Lung (tissue), 12 donors: ENCODE results near the gene RASSF8. TPM values are rescaled to one million over a fixed set of nuclear protein-coding genes. Genes with fewer than 3 reads are reported as not detected.

Source experiments
- ATAC-seq: fragments of 200-7000 bp; cut with Tn5 transposase; one replicate; pipeline ENCODE4 v1.9.1; 2020; ENCODE audit warnings: moderate number of reproducible peaks; ENCODE audit not compliant: insufficient read depth, low FRiP score
- DNase-seq, 3 donors: peaks; one replicate each; pipeline ENCODE4 v3.0.0-alpha.2; 2013 to 2017
- H3K27ac ChIP-seq, 2 donors: one replicate each; pipeline ENCODE4 v1.5.1; 2013; ENCODE audit warnings: mild to moderate bottlenecking in 2 of 2, moderate library complexity in 2 of 2, control low read depth in 1 of 2, inconsistent platforms in 1 of 2, low read depth in 1 of 2, low read length in 1 of 2
- H3K27me3 ChIP-seq, 3 donors: one replicate each; pipeline ENCODE4 v1.5.1; 2013; ENCODE audit warnings: low read length in 2 of 3; ENCODE audit not compliant: control insufficient read depth in 3 of 3, insufficient read depth in 3 of 3
- H3K36me3 ChIP-seq, 4 donors: one replicate each; pipeline ENCODE4 v1.5.1; 2013; ENCODE audit warnings: low read length in 4 of 4, mild to moderate bottlenecking in 1 of 4, moderate library complexity in 1 of 4; ENCODE audit not compliant: control insufficient read depth in 4 of 4, insufficient read depth in 4 of 4
- H3K4me1 ChIP-seq, 5 donors: one replicate each; pipeline ENCODE4 v1.5.1; 2013; ENCODE audit warnings: low read length in 5 of 5, mild to moderate bottlenecking in 2 of 5, moderate library complexity in 1 of 5; ENCODE audit not compliant: control insufficient read depth in 5 of 5, insufficient read depth in 5 of 5
- H3K4me3 ChIP-seq: one replicate; pipeline ENCODE4 v1.5.1; 2013; ENCODE audit warnings: mild to moderate bottlenecking, control low read depth, moderate library complexity
- H3K9ac ChIP-seq, 2 donors: one replicate each; pipeline ENCODE4 v1.5.1; 2013; ENCODE audit warnings: low read length in 2 of 2, control low read depth in 1 of 2; ENCODE audit not compliant: insufficient read depth in 1 of 2
- H3K9me3 ChIP-seq, 4 donors: one replicate each; pipeline ENCODE4 v1.5.1; 2013; ENCODE audit warnings: low read length in 3 of 4, mild to moderate bottlenecking in 1 of 4, moderate library complexity in 1 of 4; ENCODE audit not compliant: control insufficient read depth in 4 of 4, insufficient read depth in 3 of 4
- WGBS, 2 donors: extraction: QIAGEN DNeasy Blood & Tissue Kit; methylation state at CpG; one replicate each; pipeline ENCODE4 v1.1.7; 2013; 5-methylcytosine and 5-hydroxymethylcytosine counted together
- polyA plus RNA-seq, 2 donors: library from polyadenylated mRNA; stranded (reverse); fragments of 200-250 nt; gene quantifications; one replicate each; pipeline ENCODE4 v1.2.1, GENCODE V29; 2013
- total RNA-seq, 2 donors: library from RNA; depleted of rRNA in 1 of 2; stranded (reverse); fragments of >200 nt in 1 of 2; gene quantifications; one replicate each; pipeline ENCODE4 v1.2.1, GENCODE V29; 2014 to 2021
- TF ChIP-seq, protein P1 (sequence below): IDR thresholded peaks from 2 replicates; pipeline ENCODE4 v1.5.1; 2012; ENCODE audit warnings: mild to moderate bottlenecking; ENCODE audit errors: control extremely low read depth, extremely low read depth
- donor health status: control.
- donor health status: control.
- donor health status: Bipolar disorder and iron deficiency.
- donor health status: healthy.
- donor health status: DM: yes; HTN: yes; CAD: no.

RASSF8 gene
- total and polyA plus RNA-seq, 4 donors: 9.0 to 68.4 (median 28.2) TPM

DNA sequence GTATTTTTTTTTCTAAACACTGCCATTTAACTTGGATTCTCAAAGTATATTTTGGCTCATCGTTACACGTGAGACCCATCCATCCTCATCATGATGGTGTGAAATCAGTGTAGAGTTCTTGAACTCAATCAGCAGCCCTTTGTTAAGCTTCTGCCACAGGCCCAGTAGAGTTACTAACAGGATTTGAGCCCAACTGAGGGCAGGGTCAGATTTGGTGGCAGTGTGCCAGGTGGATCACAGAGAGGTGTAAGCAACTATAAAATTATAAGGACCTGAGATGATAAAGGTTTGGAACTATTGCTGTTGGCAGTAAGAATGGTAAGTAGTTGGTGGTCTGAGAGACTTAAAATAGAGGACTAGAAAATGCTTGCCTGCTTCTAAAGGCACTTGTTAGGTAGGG, 72.8 kb downstream of the RASSF8 start:
- Histone ChIP-seq H3K4me3 (no peak overlapping the region), H3K27me3 (no peaks in the 10 kb centered on the region), H3K9me3 (no peaks in the 10 kb centered on the region), H3K4me1 (peaks cover 2 to 49% (median 5%) of the 10 kb centered on the region in 5 donors), H3K9ac (no peak overlapping the region), H3K27ac (no peak overlapping the region), H3K36me3 (no peaks in the 10 kb centered on the region)
- DNase-seq (no peak), ATAC-seq (no peak)
- 93 to 100% methylated on average over 2 of the region's 2 CpGs for WGBS, 2 donors
- TF ChIP-seq, protein P1, sequence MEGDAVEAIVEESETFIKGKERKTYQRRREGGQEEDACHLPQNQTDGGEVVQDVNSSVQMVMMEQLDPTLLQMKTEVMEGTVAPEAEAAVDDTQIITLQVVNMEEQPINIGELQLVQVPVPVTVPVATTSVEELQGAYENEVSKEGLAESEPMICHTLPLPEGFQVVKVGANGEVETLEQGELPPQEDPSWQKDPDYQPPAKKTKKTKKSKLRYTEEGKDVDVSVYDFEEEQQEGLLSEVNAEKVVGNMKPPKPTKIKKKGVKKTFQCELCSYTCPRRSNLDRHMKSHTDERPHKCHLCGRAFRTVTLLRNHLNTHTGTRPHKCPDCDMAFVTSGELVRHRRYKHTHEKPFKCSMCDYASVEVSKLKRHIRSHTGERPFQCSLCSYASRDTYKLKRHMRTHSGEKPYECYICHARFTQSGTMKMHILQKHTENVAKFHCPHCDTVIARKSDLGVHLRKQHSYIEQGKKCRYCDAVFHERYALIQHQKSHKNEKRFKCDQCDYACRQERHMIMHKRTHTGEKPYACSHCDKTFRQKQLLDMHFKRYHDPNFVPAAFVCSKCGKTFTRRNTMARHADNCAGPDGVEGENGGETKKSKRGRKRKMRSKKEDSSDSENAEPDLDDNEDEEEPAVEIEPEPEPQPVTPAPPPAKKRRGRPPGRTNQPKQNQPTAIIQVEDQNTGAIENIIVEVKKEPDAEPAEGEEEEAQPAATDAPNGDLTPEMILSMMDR: no peak

DNA sequence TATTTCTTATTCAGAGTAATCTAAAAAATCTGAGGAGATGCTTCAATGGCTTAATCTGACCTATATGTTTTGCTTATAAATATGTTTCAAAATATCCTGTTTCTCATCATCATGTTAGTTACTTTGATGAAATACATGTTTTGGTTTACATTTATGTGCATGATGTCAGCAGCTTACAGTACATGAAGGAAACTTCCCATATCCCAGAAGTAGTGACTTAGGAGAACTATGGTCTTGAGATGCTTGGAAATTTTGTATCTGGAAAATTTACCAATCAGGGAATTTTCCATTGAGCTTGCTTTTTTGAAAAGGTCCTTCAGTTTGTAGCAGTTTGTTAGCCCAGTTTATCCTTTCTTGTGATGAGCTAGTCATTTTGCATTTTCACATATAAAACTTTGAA, 73.3 kb downstream of the RASSF8 start:
- H3K4me1 ChIP-seq: peaks cover 2 to 49% (median 5%) of the 10 kb centered on the region in 5 donors
- no peak overlapping the region for H3K9ac ChIP-seq
- no peak overlapping the region for H3K4me3 ChIP-seq
- no peaks in the 10 kb centered on the region for H3K36me3 ChIP-seq
- H3K27me3 ChIP-seq: no peaks in the 10 kb centered on the region
- DNase-seq (peak in 1 of 3 donors; percentile 32), ATAC-seq (no peak)
- H3K9me3 ChIP-seq: no peaks in the 10 kb centered on the region
- H3K27ac ChIP-seq: no peak overlapping the region
- TF ChIP-seq, protein P1: no peak

DNA sequence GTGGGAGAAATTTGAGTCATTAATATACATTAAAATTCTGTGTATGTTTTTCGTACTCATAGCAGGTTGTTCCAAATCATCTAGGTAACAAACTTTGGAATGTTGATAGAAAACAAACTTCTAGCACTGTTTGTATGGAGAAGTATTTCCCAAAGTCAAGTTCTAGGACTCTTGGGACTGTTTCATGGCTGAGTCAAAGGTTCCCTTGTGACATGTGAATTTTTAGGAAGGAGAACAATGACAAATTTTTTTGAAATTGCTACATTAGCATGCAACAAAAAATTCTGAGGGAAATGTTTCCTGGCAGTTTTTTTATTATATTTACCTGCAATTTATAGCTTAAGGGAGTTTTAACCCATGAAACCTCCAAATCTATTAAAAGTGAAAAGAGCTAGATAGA, 73.8 kb downstream of the RASSF8 start:
- Histone ChIP-seq H3K27me3 (no peaks in the 10 kb centered on the region), H3K9ac (no peak overlapping the region), H3K27ac (no peak overlapping the region), H3K9me3 (no peaks in the 10 kb centered on the region), H3K4me3 (no peak overlapping the region), H3K4me1 (peaks cover 2 to 49% (median 5%) of the 10 kb centered on the region in 5 donors), H3K36me3 (no peaks in the 10 kb centered on the region)
- TF ChIP-seq, protein P1: no peak
- 82 to 86% methylated on average over 1 of the region's 1 CpG for WGBS, 2 donors
- DNase-seq (no peak), ATAC-seq (no peak)

DNA sequence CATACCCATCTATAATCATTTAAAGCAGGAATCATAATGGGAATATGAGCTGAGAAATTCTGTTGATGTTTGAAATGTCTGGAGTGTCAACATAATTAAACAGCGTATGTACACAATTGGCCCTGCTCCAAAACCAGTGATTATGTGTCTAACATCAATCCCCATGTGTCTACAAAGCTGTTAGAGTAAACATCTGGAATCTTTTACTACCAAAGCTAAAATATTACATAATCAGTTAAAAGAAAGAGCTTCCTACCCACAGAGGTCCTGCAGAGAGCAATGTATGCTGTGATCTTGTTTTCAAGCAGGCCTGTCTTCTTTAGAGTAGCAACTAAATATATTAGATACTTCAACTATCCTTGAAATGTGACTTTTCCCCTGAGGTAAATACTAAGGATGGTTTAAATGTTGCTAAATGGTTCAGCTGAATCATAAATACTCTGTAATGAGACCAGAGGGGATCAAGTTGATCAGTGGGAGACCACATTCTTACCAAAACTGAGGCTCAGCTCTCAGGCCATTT, 74.3 kb downstream of the RASSF8 start:
- ATAC-seq: no peak
- Histone ChIP-seq H3K9me3 (no peaks in the 10 kb centered on the region), H3K9ac (no peak overlapping the region), H3K36me3 (no peaks in the 10 kb centered on the region), H3K4me3 (no peak overlapping the region), H3K4me1 (peaks cover 2 to 45% (median 8%) of the 10 kb centered on the region in 5 donors), H3K27me3 (no peaks in the 10 kb centered on the region), H3K27ac (no peak overlapping the region)
- TF ChIP-seq, protein P1: no peak
- 52 to 61% methylated on average over 1 of the region's 1 CpG for WGBS, 2 donors
- DNase-seq: peak; percentile 56 to 90 (median 89)
